GM21528 (cell line): ENCODE measurements around the gene SLC28A1.

Source experiments
- ATAC-seq: cut with Tn5 transposase; IDR thresholded peaks from one replicate; pipeline ENCODE4 v1.9.1; 2021; ENCODE audit warnings: mild to moderate bottlenecking, moderate library complexity; ENCODE audit not compliant: unreplicated experiment, low FRiP score

The SLC28A1 gene

GRCh38 chr15:84960391-84961113 is 76.1 kb downstream of the SLC28A1 start:
- ATAC-seq = no peak

GRCh38 chr15:84961114-84961452 is 76.6 kb downstream of the SLC28A1 start:
- no peak for ATAC-seq

- ATAC-seq = no peak
Measured at GRCh38 chr15:84961707-84962106, 77.2 kb downstream of the SLC28A1 start.

- ATAC-seq = no peak
Measured at GRCh38 chr15:84962955-84963354, 78.5 kb downstream of the SLC28A1 start.

GRCh38 chr15:84967380-84967779 is 82.9 kb downstream of the SLC28A1 start:
- ATAC-seq = no peak

GRCh38 chr15:84968301-84968700 is 83.8 kb downstream of the SLC28A1 start:
- ATAC-seq = no peak

- ATAC-seq = no peak
Measured at GRCh38 chr15:84969257-84969656, 84.8 kb downstream of the SLC28A1 start.

GRCh38 chr15:84970843-84971242 is 86.4 kb downstream of the SLC28A1 start:
- ATAC-seq = no peak

GRCh38 chr15:84973492-84974460 is 89.3 kb downstream of the SLC28A1 start:
- no peak for ATAC-seq

- ATAC-seq = no peak
Measured at GRCh38 chr15:84975871-84976351, 91.4 kb downstream of the SLC28A1 start.

- ATAC-seq = no peak
Measured at GRCh38 chr15:84976746-84977345, 92.4 kb downstream of the SLC28A1 start.

GRCh38 chr15:84979651-84980050 is 95.2 kb downstream of the SLC28A1 start:
- no peak for ATAC-seq

- ATAC-seq = peak; percentile 62
Measured at GRCh38 chr15:84980196-84981053, 96.0 kb downstream of the SLC28A1 start.

GRCh38 chr15:84981054-84981710 is 96.7 kb downstream of the SLC28A1 start:
- peak; percentile 65 for ATAC-seq

GRCh38 chr15:84981711-84982300 is 97.3 kb downstream of the SLC28A1 start, which contains the start of gene PDE8A:
TSS of gene PDE8A (plus strand) at chr15:84981856. CDS start at chr15:84982163, 307 bp downstream.
- peak; percentile 20 for ATAC-seq

- peak; percentile 0 for ATAC-seq
Measured at GRCh38 chr15:84982301-84982920, 97.9 kb downstream of the SLC28A1 start.

GRCh38 chr15:84983294-84983693 is 98.8 kb downstream of the SLC28A1 start:
- ATAC-seq = no peak

- no peak for ATAC-seq
Measured at GRCh38 chr15:84983711-84984110, 99.2 kb downstream of the SLC28A1 start.

GRCh38 chr15:84985158-84985557 is 100.7 kb downstream of the SLC28A1 start:
- ATAC-seq = no peak
